HG03045 (cell line): ENCODE data around the gene EPHA5.
"Not testable (repeated sequence)": the region's sequence is repeated elsewhere in the genome, so short reads cannot be mapped to it uniquely, and the experiment has no call there.

ENCODE experiments used
- ATAC-seq: cut with Tn5 transposase; IDR thresholded peaks from one replicate; pipeline ENCODE4 v1.9.1; 2021; ENCODE audit warnings: mild to moderate bottlenecking, moderate library complexity; ENCODE audit not compliant: unreplicated experiment

EPHA5 gene

GRCh38 chr4:65386927-65387326 lies 283.4 kb downstream of the EPHA5 start:
- no peak for ATAC-seq

GRCh38 chr4:65383589-65384305 lies 286.5 kb downstream of the EPHA5 start:
- no peak for ATAC-seq

- no peak for ATAC-seq
Observed at GRCh38 chr4:65381648-65382047, 288.6 kb downstream of the EPHA5 start.

- ATAC-seq: no peak
Observed at GRCh38 chr4:65370709-65371108, 299.6 kb downstream of the EPHA5 start.

GRCh38 chr4:65367306-65367705 lies 303.0 kb downstream of the EPHA5 start:
- no peak for ATAC-seq

- no peak for ATAC-seq
Observed at GRCh38 chr4:65358914-65359313, 311.4 kb downstream of the EPHA5 start.

- ATAC-seq: no peak
Observed at GRCh38 chr4:65353098-65353497, 317.2 kb downstream of the EPHA5 start.

- no peak for ATAC-seq
Observed at GRCh38 chr4:65344278-65344825, 325.9 kb downstream of the EPHA5 start.

- ATAC-seq: no peak
Observed at GRCh38 chr4:65343342-65343741, 326.9 kb downstream of the EPHA5 start.

- ATAC-seq: no peak
Observed at GRCh38 chr4:65341557-65341956, 328.7 kb downstream of the EPHA5 start.

GRCh38 chr4:65340382-65341109 lies 329.7 kb downstream of the EPHA5 start:
- ATAC-seq: no peak

- no peak for ATAC-seq
Observed at GRCh38 chr4:65337371-65337770, 332.9 kb downstream of the EPHA5 start.

- no peak for ATAC-seq
Observed at GRCh38 chr4:65336465-65336864, 333.8 kb downstream of the EPHA5 start.

GRCh38 chr4:65316534-65316933 lies 353.8 kb downstream of the EPHA5 start:
- no peak for ATAC-seq

GRCh38 chr4:65311120-65311519 lies 359.2 kb downstream of the EPHA5 start:
- ATAC-seq: no peak

GRCh38 chr4:65310586-65310985 lies 359.7 kb downstream of the EPHA5 start:
- no peak for ATAC-seq

GRCh38 chr4:65308626-65309025 lies 361.7 kb downstream of the EPHA5 start:
- ATAC-seq: not testable (repeated sequence)

- no peak for ATAC-seq
Observed at GRCh38 chr4:65302145-65302544, 368.1 kb downstream of the EPHA5 start.

GRCh38 chr4:65296246-65296645 lies 374.0 kb downstream of the EPHA5 start:
- ATAC-seq: no peak

- ATAC-seq: no peak
Observed at GRCh38 chr4:65287071-65287470, 383.2 kb downstream of the EPHA5 start.
